H1 (cell line): ENCODE data around the gene DLX4. TPM values are rescaled to one million over a fixed set of nuclear protein-coding genes. Genes with fewer than 3 reads are reported as not detected.

Source experiments
- CTCF ChIA-PET: fragments of 300-600 bp; sonication (Branson Sonifier 250); formaldehyde crosslinking; loops from one replicate; lab custom pipeline; 2021; ENCODE audit not compliant: partially characterized antibody; lab: Charles Lee
- POLR2A ChIA-PET: fragments of 300-600 bp; sonication (Branson Sonifier 250); formaldehyde crosslinking; loops from one replicate; lab custom pipeline; 2021; ENCODE audit warnings: inconsistent platforms; ENCODE audit not compliant: partially characterized antibody; lab: Charles Lee
- DNase-seq, 2 experiments: peaks; one replicate each; pipeline versions ENCODE4 v3.0.0 to v3.0.0-alpha.2; 2010 to 2022; ENCODE audit warnings: low spot score in 2 of 2, low read depth in 1 of 2, mixed read lengths in 1 of 2
- FAIRE-seq: peaks from 2 replicates; lab custom pipeline; 2011; peaks lifted over from hg19 to GRCh38; lab: Jason Lieb, UNC
- H2AFZ ChIP-seq: 2 replicates; pipeline ENCODE4 v1.8.1; 2012; ENCODE audit warnings: low read length, inconsistent platforms
- H2AK5ac ChIP-seq: 2 replicates; pipeline ENCODE4 v1.6.1; 2013; ENCODE audit warnings: low read depth, low read length
- H2BK120ac ChIP-seq: replicated peaks from 2 replicates; pipeline ENCODE3; 2013; ENCODE audit warnings: low read depth, low read length, inconsistent platforms
- H2BK12ac ChIP-seq: 2 replicates; pipeline ENCODE4 v1.6.1; 2013; ENCODE audit warnings: low read depth, low read length
- H2BK15ac ChIP-seq: 2 replicates; pipeline ENCODE4 v1.6.1; 2013; ENCODE audit warnings: low read length
- H2BK20ac ChIP-seq: 2 replicates; pipeline ENCODE4 v1.6.1; 2013; ENCODE audit warnings: low read length
- H2BK5ac ChIP-seq: 2 replicates; pipeline ENCODE4 v1.6.1; 2013; ENCODE audit warnings: low read depth, low read length
- H3K14ac ChIP-seq: 2 replicates; pipeline ENCODE4 v1.6.1; 2013; ENCODE audit warnings: inconsistent platforms; ENCODE audit not compliant: insufficient read length
- H3K18ac ChIP-seq: 2 replicates; pipeline ENCODE4 v1.6.1; 2013; ENCODE audit warnings: low read length; ENCODE audit errors: extremely low read depth
- H3K23ac ChIP-seq: 2 replicates; pipeline ENCODE4 v1.6.1; 2013; ENCODE audit warnings: inconsistent platforms; ENCODE audit not compliant: insufficient read length
- H3K23me2 ChIP-seq: 2 replicates; pipeline ENCODE4 v1.6.1; 2013; ENCODE audit warnings: low read depth, low read length
- H3K27ac ChIP-seq: 2 replicates; pipeline ENCODE4 v1.6.1; 2011; ENCODE audit warnings: low read depth, low read length, inconsistent platforms
- H3K27me3 ChIP-seq, 4 experiments: replicated peaks in 1 of 4; 1 replicate in 1 of 4; 2 replicates in 3 of 4; pipeline versions ENCODE4 v1.6.1 to v1.8.1; 2011 to 2013; ENCODE audit warnings: low read length in 3 of 4, mild to moderate bottlenecking in 3 of 4, inconsistent platforms in 2 of 4, mixed read lengths in 2 of 4, moderate library complexity in 1 of 4; ENCODE audit not compliant: control insufficient read depth in 3 of 4, insufficient read depth in 3 of 4; ENCODE audit errors: extremely low read depth in 1 of 4
- H3K36me3 ChIP-seq, 4 experiments: 2 replicates each; pipeline versions ENCODE4 v1.6.1 to v1.8.1; 2011 to 2013; ENCODE audit warnings: mild to moderate bottlenecking in 4 of 4, low read length in 3 of 4, moderate library complexity in 2 of 4, control low read depth in 1 of 4, inconsistent platforms in 1 of 4; ENCODE audit not compliant: insufficient read depth in 4 of 4, control insufficient read depth in 2 of 4
- H3K4ac ChIP-seq: replicated peaks from 2 replicates; pipeline ENCODE3; 2013; ENCODE audit warnings: low read length, low read depth, mixed read lengths, inconsistent platforms; ENCODE audit not compliant: insufficient read length
- H3K4me1 ChIP-seq, 4 experiments: replicated peaks in 1 of 4; 1 replicate in 1 of 4; 2 replicates in 3 of 4; pipeline versions ENCODE4 v1.6.1 to v1.8.1; 2011 to 2013; ENCODE audit warnings: low read length in 3 of 4, inconsistent platforms in 2 of 4, mixed read lengths in 1 of 4; ENCODE audit not compliant: insufficient read depth in 4 of 4, control insufficient read depth in 3 of 4
- H3K4me2 ChIP-seq, 2 experiments: 2 replicates each; pipeline versions ENCODE4 v1.6.1 to v1.8.1; 2011 to 2013; ENCODE audit warnings: low read depth in 2 of 2, low read length in 2 of 2, control low read depth in 1 of 2, inconsistent platforms in 1 of 2, mild to moderate bottlenecking in 1 of 2; ENCODE audit not compliant: insufficient read depth in 1 of 2
- H3K4me3 ChIP-seq, 4 experiments: fragments of 200-600, 300-600 bp in 1 of 4; sonication (generic), shearing (Covaris generic), sonication (Bioruptor Twin) in 1 of 4; 2 replicates each; pipeline versions ENCODE4 v1.5.1 to v1.8.1; 2011 to 2016; ENCODE audit warnings: low read length in 4 of 4, low read depth in 3 of 4, control low read depth in 2 of 4, inconsistent platforms in 2 of 4, mild to moderate bottlenecking in 2 of 4, mixed read lengths in 1 of 4, moderate library complexity in 1 of 4; ENCODE audit not compliant: insufficient read depth in 2 of 4; ENCODE audit errors: extremely low read depth in 1 of 4
- H3K56ac ChIP-seq: replicated peaks from 2 replicates; pipeline ENCODE3; 2013; ENCODE audit warnings: low read depth, mild to moderate bottlenecking, mixed read lengths, low read length, inconsistent platforms; ENCODE audit not compliant: insufficient read length
- H3K79me1 ChIP-seq: 2 replicates; pipeline ENCODE4 v1.6.1; 2013; ENCODE audit warnings: low read depth, low read length, control low read depth
- H3K79me2 ChIP-seq, 2 experiments: 2 replicates each; pipeline versions ENCODE4 v1.6.1 to v1.8.1; 2012 to 2013; ENCODE audit warnings: low read length in 2 of 2, mild to moderate bottlenecking in 2 of 2, inconsistent platforms in 1 of 2; ENCODE audit not compliant: insufficient read depth in 2 of 2, control insufficient read depth in 1 of 2
- H3K9ac ChIP-seq, 4 experiments: replicated peaks in 1 of 4; 1 replicate in 1 of 4; 2 replicates in 3 of 4; pipeline versions ENCODE4 v1.6.1 to v1.8.1; 2011 to 2013; ENCODE audit warnings: low read depth in 3 of 4, low read length in 3 of 4, control low read depth in 2 of 4, mild to moderate bottlenecking in 2 of 4, moderate library complexity in 2 of 4, inconsistent platforms in 1 of 4; ENCODE audit errors: extremely low read depth in 1 of 4
- H3K9me3 ChIP-seq, 2 experiments: 2 replicates each; pipeline versions ENCODE4 v1.6.1 to v1.8.1; 2012 to 2013; ENCODE audit warnings: mild to moderate bottlenecking in 2 of 2, moderate library complexity in 2 of 2, control low read depth in 1 of 2, inconsistent platforms in 1 of 2, low read depth in 1 of 2, low read length in 1 of 2, mixed read lengths in 1 of 2; ENCODE audit not compliant: insufficient read depth in 2 of 2
- H4K20me1 ChIP-seq, 2 experiments: replicated peaks in 1 of 2; 2 replicates each; pipeline versions ENCODE3 to v1.8.1; 2011 to 2013; ENCODE audit warnings: inconsistent platforms in 2 of 2, low read length in 2 of 2, mild to moderate bottlenecking in 1 of 2; ENCODE audit not compliant: insufficient read depth in 2 of 2, control insufficient read depth in 1 of 2
- H4K5ac ChIP-seq: 2 replicates; pipeline ENCODE4 v1.6.1; 2013; ENCODE audit warnings: low read length, low read depth, mixed read lengths, inconsistent platforms; ENCODE audit not compliant: insufficient read length
- H4K8ac ChIP-seq: 2 replicates; pipeline ENCODE4 v1.8.0; 2013; ENCODE audit warnings: mild to moderate bottlenecking, moderate library complexity, low read length, inconsistent platforms; ENCODE audit not compliant: insufficient read depth; ENCODE audit errors: extremely low read depth
- H4K91ac ChIP-seq: replicated peaks from 2 replicates; pipeline ENCODE3; 2013; ENCODE audit warnings: low read length, mixed read lengths, inconsistent platforms; ENCODE audit not compliant: insufficient read length
- KDM1A ChIP-seq: fragments of 200-600, 300-600 bp; sonication (generic); IDR thresholded peaks from 2 replicates; pipeline ENCODE4 v1.7.1; 2016; ENCODE audit warnings: mild to moderate bottlenecking, low read length, borderline replicate concordance
- USF2 ChIP-seq: IDR thresholded peaks from 2 replicates; pipeline ENCODE4 v1.6.1; 2011; ENCODE audit warnings: low read length, improper control_type of control experiment
- WGBS, 2 experiments: shearing (Covaris generic) in 1 of 2; methylation state at CpG; one replicate each; pipeline versions ENCODE4 v1.1.6 to v1.1.7; 2013 to 2015; ENCODE audit warnings: low lambda C conversion rate in 2 of 2, mixed read lengths in 2 of 2, inconsistent platforms in 1 of 2, low coverage in 1 of 2, missing lambda C conversion rate in 1 of 2; ENCODE audit not compliant: insufficient replicate concordance in 2 of 2, insufficient coverage in 1 of 2, insufficient read length in 1 of 2; ENCODE audit errors: extremely low coverage in 1 of 2, missing lambda C conversion rate in 1 of 2; 5-methylcytosine and 5-hydroxymethylcytosine counted together
- polyA plus RNA-seq, 7 experiments: library from polyadenylated mRNA; depleted of rRNA in 3 of 7; stranded (reverse) in 5 of 7; unstranded in 2 of 7; fragments of >200 nt in 5 of 7; fragments of 200-250 nt in 2 of 7; gene quantifications; 1 replicate in 5 of 7; 2 replicates in 1 of 7; 4 replicates in 1 of 7; pipeline versions ENCODE4 v1.2.1 to v1.2.3, GENCODE V29; 2011 to 2013; ENCODE audit warnings: missing spikeins in 2 of 7, mixed read lengths in 2 of 7
- total RNA-seq: library from RNA; stranded (reverse); fragmentation: NEBNext Ultra II Directional; extraction: Animal tissue kit (Norgen Biotek cat#: 25700); gene quantifications from 2 replicates; pipeline ENCODE4 v1.2.1, GENCODE V29; 2021

The DLX4 gene
- total and polyA plus RNA-seq, 2 of the 8 experiments (the other 6 are each of a cell fraction or from before 2014, with no cell fraction given) = 0.67 to 0.80 TPM

- Histone ChIP-seq H3K4me2 (0 out of 4 replicates have a peak overlapping the region, but pooled peaks of 1 of the 2 experiments have one; percentile 18), H3K56ac (no peak overlapping the region), H3K79me1 (no peaks in the 10 kb centered on the region), H3K18ac (0 out of 2 replicates have a peak overlapping the region, but pooled peaks have one; percentile 48), H3K14ac (no peak overlapping the region), H3K4me1 (peaks cover 3 to 29% (median 18%) of the 10 kb centered on the region in 4 experiments), H3K4ac (no peak overlapping the region), H3K4me3 (no peak overlapping the region), H2BK12ac (peak overlapping the region; percentile 40; the same call in 1 of the 2 replicates), H3K27ac (no peak overlapping the region), H4K20me1 (no peaks in the 10 kb centered on the region), H4K91ac (peak overlapping the region; percentile 42), H3K9ac (no peak overlapping the region), H3K79me2 (no peaks in the 10 kb centered on the region), H2BK15ac (peak overlapping the region; percentile 90; the same call in 1 of the 2 replicates), H4K5ac (no peak overlapping the region), H2BK20ac (no peak overlapping the region), H3K36me3 (no peaks in the 10 kb centered on the region), H4K8ac (no peak overlapping the region), H2BK120ac (no peak overlapping the region), H2BK5ac (no peak overlapping the region), H2AK5ac (peak overlapping the region; percentile 46), H2AFZ (no peak overlapping the region), H3K23ac (no peak overlapping the region), H3K9me3 (no peaks in the 10 kb centered on the region), H3K23me2 (no peaks in the 10 kb centered on the region), H3K27me3 (peaks cover 8 to 39% (median 26%) of the 10 kb centered on the region in 4 experiments)
- ChIA-PET CTCF (interaction anchor here (0.6 to 15.2 kb wide), 17 partner anchors 11 to 128 kb away, joined by 3 to 398 read pairs (median 4); partner anchors contain the start of gene DLX3), POLR2A (interaction anchor here (0.8 to 1.4 kb wide), 3 partner anchors 14 to 54 kb away, joined by 4 read pairs; partner anchors contain the start of gene DLX3)
- 84% methylated on average over 4 of the region's 4 CpGs; no CpG with 5 or more reads in 1 of the 2 experiments for WGBS, 2 experiments
- TF ChIP-seq KDM1A (peak; percentile 77; the same call in 1 of the 2 replicates), USF2 (no peak)
- DNase-seq = no peak
- FAIRE-seq = no peak
Observed at GRCh38 chr17:49979748-49980479, 10.9 kb downstream of the DLX4 start.
